ENCODE data around the gene PDGFRB. TPM values are rescaled to one million over a fixed set of nuclear protein-coding genes. Genes with fewer than 3 reads are reported as not detected.

The PDGFRB gene
- total and polyA plus RNA-seq, 4 donors: 5.2 to 13.1 (median 8.3) TPM

GRCh38 chr5:150137997-150138396 is 17.6 kb downstream of the PDGFRB start:
- TF ChIP-seq RAD21 (IDR thresholded peaks at IDR 0.05) (no peak), GABPA (IDR thresholded peaks at IDR 0.05 in 1 of 2, conservative IDR thresholded peaks at IDR 0.05 in 1 of 2) (no peak), FOXA1 (IDR thresholded peaks at IDR 0.05) (no peak), CTCF (IDR thresholded peaks at IDR 0.05; ENCODE audit: low read depth, low read length, missing input control) (no peak), TAF1 (conservative IDR thresholded peaks at IDR 0.05) (no peak), YY1 (IDR thresholded peaks at IDR 0.05) (no peak), FOXA2 (IDR thresholded peaks at IDR 0.05) (no peak), EGR1 (IDR thresholded peaks at IDR 0.05; ENCODE audit: low read depth in 2 of 2) (no peak), JUND (IDR thresholded peaks at IDR 0.05) (no peak)
- TF ChIP-seq, protein P1, sequence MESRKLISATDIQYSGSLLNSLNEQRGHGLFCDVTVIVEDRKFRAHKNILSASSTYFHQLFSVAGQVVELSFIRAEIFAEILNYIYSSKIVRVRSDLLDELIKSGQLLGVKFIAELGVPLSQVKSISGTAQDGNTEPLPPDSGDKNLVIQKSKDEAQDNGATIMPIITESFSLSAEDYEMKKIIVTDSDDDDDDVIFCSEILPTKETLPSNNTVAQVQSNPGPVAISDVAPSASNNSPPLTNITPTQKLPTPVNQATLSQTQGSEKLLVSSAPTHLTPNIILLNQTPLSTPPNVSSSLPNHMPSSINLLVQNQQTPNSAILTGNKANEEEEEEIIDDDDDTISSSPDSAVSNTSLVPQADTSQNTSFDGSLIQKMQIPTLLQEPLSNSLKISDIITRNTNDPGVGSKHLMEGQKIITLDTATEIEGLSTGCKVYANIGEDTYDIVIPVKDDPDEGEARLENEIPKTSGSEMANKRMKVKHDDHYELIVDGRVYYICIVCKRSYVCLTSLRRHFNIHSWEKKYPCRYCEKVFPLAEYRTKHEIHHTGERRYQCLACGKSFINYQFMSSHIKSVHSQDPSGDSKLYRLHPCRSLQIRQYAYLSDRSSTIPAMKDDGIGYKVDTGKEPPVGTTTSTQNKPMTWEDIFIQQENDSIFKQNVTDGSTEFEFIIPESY (IDR thresholded peaks at IDR 0.05): no peak
- TF ChIP-seq, protein P2, sequence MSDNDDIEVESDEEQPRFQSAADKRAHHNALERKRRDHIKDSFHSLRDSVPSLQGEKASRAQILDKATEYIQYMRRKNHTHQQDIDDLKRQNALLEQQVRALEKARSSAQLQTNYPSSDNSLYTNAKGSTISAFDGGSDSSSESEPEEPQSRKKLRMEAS (IDR thresholded peaks at IDR 0.05): no peak
- H3K9me3 ChIP-seq (ENCODE audit: control insufficient read depth in 4 of 4, low read length in 3 of 4): no peaks in the 10 kb centered on the region
- 39% methylated on average over 5 of the region's 5 CpGs for WGBS
- H3K36me3 ChIP-seq (ENCODE audit: control insufficient read depth in 4 of 4, insufficient read depth in 3 of 4, low read depth in 1 of 4, low read length in 3 of 4): no peaks in the 10 kb centered on the region
- H3K9ac ChIP-seq (ENCODE audit: low read depth in 1 of 2, low read length in 2 of 2): peak overlapping the region; percentile 43 to 46
- H3K27ac ChIP-seq (ENCODE audit: low read depth in 1 of 2, low read length in 2 of 2): peak overlapping the region; percentile 87 to 94
- H3K27me3 ChIP-seq (ENCODE audit: control insufficient read depth in 4 of 4, insufficient read depth in 4 of 4, low read length in 3 of 4): no peaks in the 10 kb centered on the region
- H3K4me1 ChIP-seq (ENCODE audit: control insufficient read depth in 4 of 4, insufficient read depth in 4 of 4, low read length in 3 of 4): peaks cover 27 to 67% (median 52%) of the 10 kb centered on the region in 4 donors
- no peak overlapping the region for H3K4me3 ChIP-seq (ENCODE audit: low read depth in 1 of 3, low read length in 3 of 3)
- DNase-seq (ENCODE audit: low spot score): no peak

DNA sequence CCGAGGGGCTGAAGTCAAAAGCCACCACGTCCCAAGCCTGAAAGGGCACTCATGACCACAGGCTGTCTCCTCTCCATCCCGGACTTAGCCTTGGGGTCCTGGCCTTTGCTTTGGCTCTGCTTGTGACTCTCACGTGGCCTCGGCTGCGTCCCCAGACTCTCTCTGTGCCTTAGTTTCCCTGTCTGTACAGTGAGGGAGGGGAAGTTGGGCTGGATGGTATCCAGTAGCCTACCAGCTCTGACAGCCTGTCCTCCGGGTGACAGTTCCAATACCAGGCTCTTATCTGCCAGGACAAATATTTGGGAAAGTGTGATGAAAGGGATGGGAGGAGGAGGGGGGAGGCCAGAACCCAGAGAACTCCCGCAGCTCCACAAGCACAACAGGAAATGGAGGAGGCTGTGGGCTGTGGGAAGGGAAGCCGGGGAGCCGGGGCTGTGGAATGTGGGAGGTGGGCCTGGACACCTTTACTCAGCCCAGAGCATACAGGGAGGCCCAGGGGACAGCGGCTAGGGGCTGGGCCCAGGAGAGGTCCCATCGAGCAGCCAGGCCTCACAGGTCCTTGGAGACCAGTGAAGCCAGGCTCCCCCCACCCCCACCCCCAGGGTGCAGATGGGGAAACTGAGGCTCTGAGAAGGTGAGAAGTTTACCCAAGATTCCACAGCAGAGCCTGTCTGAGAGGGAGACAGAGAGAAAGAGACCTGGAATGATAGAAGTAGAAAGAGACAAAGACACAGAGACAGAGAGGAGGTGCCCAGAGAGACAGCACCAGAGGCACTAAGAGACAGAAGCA is 18.3 kb downstream of the PDGFRB start:
- Histone ChIP-seq H3K27ac (ENCODE audit: low read depth in 1 of 2, low read length in 2 of 2) (peak overlapping the region; percentile 87 to 94), H3K9me3 (ENCODE audit: control insufficient read depth in 4 of 4, low read length in 3 of 4) (no peaks in the 10 kb centered on the region), H3K36me3 (ENCODE audit: control insufficient read depth in 4 of 4, insufficient read depth in 3 of 4, low read depth in 1 of 4, low read length in 3 of 4) (no peaks in the 10 kb centered on the region), H3K9ac (ENCODE audit: low read depth in 1 of 2, low read length in 2 of 2) (peak overlapping the region in 1 of 2 donors; percentile 58), H3K27me3 (ENCODE audit: control insufficient read depth in 4 of 4, insufficient read depth in 4 of 4, low read length in 3 of 4) (no peaks in the 10 kb centered on the region), H3K4me3 (ENCODE audit: low read depth in 1 of 3, low read length in 3 of 3) (no peak overlapping the region), H3K4me1 (ENCODE audit: control insufficient read depth in 4 of 4, insufficient read depth in 4 of 4, low read length in 3 of 4) (peaks cover 26 to 67% (median 50%) of the 10 kb centered on the region in 4 donors)
- no peak for DNase-seq (ENCODE audit: low spot score)
- WGBS: 19% methylated on average over 12 of the region's 12 CpGs
- peak; percentile 21 to 29 for TF ChIP-seq JUND (IDR thresholded peaks at IDR 0.05)
- peak; percentile 81 for TF ChIP-seq YY1 (IDR thresholded peaks at IDR 0.05)
- peak; percentile 79 for TF ChIP-seq REST (IDR thresholded peaks at IDR 0.05)
- TF ChIP-seq GABPA (IDR thresholded peaks at IDR 0.05 in 1 of 2, conservative IDR thresholded peaks at IDR 0.05 in 1 of 2): peak in 1 of 2 donors; percentile 65
- peak; percentile 53 for TF ChIP-seq NR2F2 (IDR thresholded peaks at IDR 0.05)
- TF ChIP-seq, protein P1 (IDR thresholded peaks at IDR 0.05): no peak
- TF ChIP-seq RXRA (IDR thresholded peaks at IDR 0.05): peak; percentile 57 to 83
- TF ChIP-seq, protein P2 (IDR thresholded peaks at IDR 0.05): peak; percentile 78
- peak; percentile 26 to 37 for TF ChIP-seq RAD21 (IDR thresholded peaks at IDR 0.05)
- no peak for TF ChIP-seq FOXA1 (IDR thresholded peaks at IDR 0.05)
- TF ChIP-seq FOXA2 (IDR thresholded peaks at IDR 0.05): peak; percentile 23
- no peak for TF ChIP-seq TAF1 (conservative IDR thresholded peaks at IDR 0.05)
- no peak for TF ChIP-seq EGR1 (IDR thresholded peaks at IDR 0.05; ENCODE audit: low read depth in 2 of 2)
- TF ChIP-seq SP1 (IDR thresholded peaks at IDR 0.05): peak; percentile 73
- TF ChIP-seq ATF3 (IDR thresholded peaks at IDR 0.05): peak; percentile 60
- TF ChIP-seq HNF4G (IDR thresholded peaks at IDR 0.05): no peak
- peak; percentile 60 to 81 for TF ChIP-seq HNF4A (conservative IDR thresholded peaks at IDR 0.05)
